Heart right ventricle (tissue), 16 donors: ENCODE data around the gene PPP1R36. TPM values are rescaled to one million over a fixed set of nuclear protein-coding genes. Genes with fewer than 3 reads are reported as not detected.

Source experiments
- ATAC-seq, 8 donors: fragments of 200-7000 bp; cut with Tn5 transposase; one replicate each; pipeline ENCODE4 v1.9.1; 2020; ENCODE audit warnings: mild to moderate bottlenecking in 8 of 8, moderate library complexity in 8 of 8, moderate number of reproducible peaks in 1 of 8
- DNase-seq, 2 donors: peaks; one replicate each; pipeline ENCODE4 v3.0.0-alpha.2; 2020
- H3K27ac ChIP-seq, 10 donors: fragments of 200-600 bp; sonication (generic) in 2 of 10; one replicate each; pipeline versions ENCODE4 v1.5.0 to v1.8.0; 2020 to 2022; ENCODE audit warnings: mild to moderate bottlenecking in 3 of 10
- H3K27me3 ChIP-seq, 7 donors: fragments of 200-600 bp; one replicate each; pipeline ENCODE4 v1.8.0; 2021 to 2022; ENCODE audit warnings: mild to moderate bottlenecking in 2 of 7
- H3K36me3 ChIP-seq, 9 donors: fragments of 200-600 bp; sonication (generic) in 1 of 9; one replicate each; pipeline versions ENCODE4 v1.5.0 to v1.8.0; 2020 to 2022; ENCODE audit warnings: mild to moderate bottlenecking in 2 of 9
- H3K4me1 ChIP-seq, 9 donors: fragments of 200-600 bp; sonication (generic) in 1 of 9; one replicate each; pipeline versions ENCODE4 v1.5.0 to v1.8.0; 2020 to 2022; ENCODE audit warnings: mild to moderate bottlenecking in 4 of 9
- H3K4me3 ChIP-seq, 10 donors: fragments of 200-600 bp; sonication (generic) in 2 of 10; one replicate each; pipeline versions ENCODE4 v1.5.0 to v1.8.0; 2020 to 2022; ENCODE audit warnings: mild to moderate bottlenecking in 7 of 10, moderate library complexity in 2 of 10
- H3K9me3 ChIP-seq, 11 donors: fragments of 200-600 bp in 10 of 11; sonication (generic) in 2 of 11; one replicate each; pipeline versions ENCODE4 v1.5.0 to v1.8.0; 2013 to 2022; ENCODE audit warnings: mild to moderate bottlenecking in 2 of 11, control low read depth in 1 of 11, moderate library complexity in 1 of 11
- CTCF ChIP-seq, 9 donors: fragments of 200-600 bp; sonication (generic) in 2 of 9; IDR thresholded peaks; one replicate each; pipeline versions ENCODE4 v1.5.0 to v1.8.0; 2021 to 2022; ENCODE audit warnings: antibody characterized with exemption in 9 of 9, mild to moderate bottlenecking in 5 of 9, moderate library complexity in 1 of 9
- WGBS, 2 donors: extraction: QIAGEN DNeasy Blood & Tissue Kit; methylation state at CpG; one replicate each; pipeline ENCODE4 v1.1.7; 2013; ENCODE audit warnings: inconsistent platforms in 1 of 2; 5-methylcytosine and 5-hydroxymethylcytosine counted together
- intact Hi-C, 10 donors: fragments of 100-400 bp; cut with DNase I; formaldehyde crosslinking; loops; one replicate each; pipeline versions ENCODE4 v1.11.1 to v1.14.2; 2022
- polyA plus RNA-seq, 2 donors: library from polyadenylated mRNA; stranded (reverse); fragments of 200-250 nt; gene quantifications; one replicate each; pipeline ENCODE4 v1.2.3, GENCODE V29; 2013
- total RNA-seq, 10 donors: library from RNA; stranded (reverse); fragmentation: NEBNext Ultra II Directional in 3 of 10; extraction: Animal tissue kit (Norgen Biotek cat#: 25700) in 3 of 10; gene quantifications; one replicate each; pipeline versions ENCODE4 v1.2.1 to v1.2.4, GENCODE V29; 2021 to 2023
- donor health status: Arrhythmogenic right ventricular cardiomyopathy.
- donor health status: ischemic (EF 13 %, LVEDD 7.1; RV severe dilation, severe dysfunction).
- donor health status: healthy with polysubstance abuse.
- donor health status: DM: no; HTN: yes; CAD: no.
- donor health status: DM: no; HTN: no; CAD: no.
- donor health status: ischemic (EF 25% LVEDD 6.9; RV normal size, moderate dysfunction).
- donor health status: ischemic (EF 25% LVEDD 5.7; RV mildly dilated, moderate dysfunction).
- donor health status: healthy.
- donor health status: DM: yes; HTN: yes; CAD: no.
- donor health status: Ischemic cardiomyopathy.
- donor health status: ischemic (EF 35%, LVEDD 5.7; RV mildly dilated, moderate dysfunction).
- donor health status: nonischemic (EF 11% LVEDD 7.7; RV severe dilation, severe dysfunction).
- donor health status: DM: yes; HTN: yes; CAD: no.
- donor health status: PGD.
- donor health status: ischemic (EF 29% LVEDD 5.4; RV normal size, mild dysfunction).
- donor health status: nonischemic (EF 23%, LVEDD 6.1; RV moderate dilation, normal function).

PPP1R36 gene
- total and polyA plus RNA-seq, 12 donors: 0.07 to 0.85 (median 0.49) TPM; not detected in 2

- H3K27ac ChIP-seq: no peak overlapping the region
- H3K27me3 ChIP-seq: no peaks in the 10 kb centered on the region
- H3K4me1 ChIP-seq: peaks cover 0 to 6% (median 0%) of the 10 kb centered on the region in 9 donors
- no peaks in the 10 kb centered on the region for H3K9me3 ChIP-seq
- H3K4me3 ChIP-seq: no peak overlapping the region
- intact Hi-C loops: no loop called here
- no peak for DNase-seq
- no peak for ATAC-seq
- 74 to 78% methylated on average over 7 of the region's 7 CpGs for WGBS, 2 donors
- TF ChIP-seq CTCF (IDR thresholded peaks at IDR 0.05): no peak
- no peaks in the 10 kb centered on the region for H3K36me3 ChIP-seq
These were observed 30.7 kb downstream of the PPP1R36 start for GRCh38 chr14:64580467-64580866.

GRCh38 chr14:64581363-64581762, 31.6 kb downstream of the PPP1R36 start:
- intact Hi-C loops: no loop called here
- Histone ChIP-seq H3K36me3 (no peaks in the 10 kb centered on the region), H3K27me3 (no peaks in the 10 kb centered on the region), H3K9me3 (no peaks in the 10 kb centered on the region), H3K4me1 (peaks cover 0 to 6% (median 0%) of the 10 kb centered on the region in 9 donors), H3K4me3 (no peak overlapping the region), H3K27ac (no peak overlapping the region)
- 71 to 72% methylated on average over 2 of the region's 2 CpGs for WGBS, 2 donors
- ATAC-seq: no peak
- TF ChIP-seq CTCF (IDR thresholded peaks at IDR 0.05): no peak
- DNase-seq: no peak

- Histone ChIP-seq H3K4me1 (peaks cover 0 to 6% (median 0%) of the 10 kb centered on the region in 9 donors), H3K4me3 (no peak overlapping the region), H3K27ac (no peak overlapping the region), H3K36me3 (no peaks in the 10 kb centered on the region), H3K9me3 (no peaks in the 10 kb centered on the region), H3K27me3 (no peaks in the 10 kb centered on the region)
- DNase-seq (no peak), ATAC-seq (no peak)
- TF ChIP-seq CTCF (IDR thresholded peaks at IDR 0.05): no peak
- intact Hi-C loops: no loop called here
- WGBS, 2 donors: 70 to 79% methylated on average over 5 of the region's 5 CpGs
These were observed 32.1 kb downstream of the PPP1R36 start for GRCh38 chr14:64581817-64582216.

GRCh38 chr14:64584190-64584589, 34.4 kb downstream of the PPP1R36 start:
- no peak for ATAC-seq
- WGBS, 2 donors: 97 to 98% methylated on average over 1 of the region's 1 CpG
- no peaks in the 10 kb centered on the region for H3K36me3 ChIP-seq
- TF ChIP-seq CTCF (IDR thresholded peaks at IDR 0.05): no peak
- intact Hi-C loops: no loop called here
- H3K4me3 ChIP-seq: no peak overlapping the region
- no peaks in the 10 kb centered on the region for H3K9me3 ChIP-seq
- no peak for DNase-seq
- H3K27ac ChIP-seq: no peak overlapping the region
- peaks cover 0 to 6% (median 0%) of the 10 kb centered on the region in 9 donors for H3K4me1 ChIP-seq
- no peaks in the 10 kb centered on the region for H3K27me3 ChIP-seq
